LNCaP clone FGC (cell line): ENCODE data around the gene ASPSCR1.

Experiments used
- DNase-seq: peaks from one replicate; pipeline ENCODE4 v3.0.0-alpha.2; 2011; ENCODE audit warnings: low read depth
- H3K4me3 ChIP-seq: 2 replicates; pipeline ENCODE4 v1.5.1; 2011; ENCODE audit warnings: mild to moderate bottlenecking, low read depth, low read length, control low read depth
- CTCF ChIP-seq: IDR thresholded peaks from 2 replicates; pipeline ENCODE4 v1.5.1; 2012; ENCODE audit warnings: mild to moderate bottlenecking; ENCODE audit not compliant: control insufficient read depth, insufficient read depth; ENCODE audit errors: extremely low read depth

The ASPSCR1 gene

GRCh38 chr17:82018152-82018988, 40.9 kb downstream of the ASPSCR1 start:
- no peak for DNase-seq
- TF ChIP-seq CTCF, result no peak
- H3K4me3 ChIP-seq, result no peak overlapping the region

GRCh38 chr17:82018989-82019689, 41.7 kb downstream of the ASPSCR1 start:
- no peak for DNase-seq
- H3K4me3 ChIP-seq, result no peak overlapping the region
- TF ChIP-seq CTCF, result no peak

- no peak overlapping the region for H3K4me3 ChIP-seq
- DNase-seq, result no peak
- TF ChIP-seq CTCF, result peak; percentile 84
These were observed 42.5 kb downstream of the ASPSCR1 start for GRCh38 chr17:82019690-82020571.

GRCh38 chr17:82020572-82021106, 43.2 kb downstream of the ASPSCR1 start:
- H3K4me3 ChIP-seq, result no peak overlapping the region; the same call in 1 of the 2 replicates
- DNase-seq, result no peak
- TF ChIP-seq CTCF, result no peak

- peak; percentile 95 for TF ChIP-seq CTCF
- peak overlapping the region; percentile 97 for H3K4me3 ChIP-seq
- DNase-seq, result peak; percentile 38
These were observed 43.9 kb downstream of the ASPSCR1 start for GRCh38 chr17:82021107-82021899.

GRCh38 chr17:82021900-82022309, 44.5 kb downstream of the ASPSCR1 start:
- DNase-seq, result no peak
- no peak for TF ChIP-seq CTCF
- H3K4me3 ChIP-seq, result peak overlapping the region; percentile 97
